ENCODE data around the gene CCNI.
A peak's percentile ranks its signal among the peaks of the same experiment; 100 is the strongest.
"Not testable (repeated sequence)": the region's sequence is repeated elsewhere in the genome, so short reads cannot be mapped to it uniquely, and the experiment has no call there.

The CCNI gene

DNA sequence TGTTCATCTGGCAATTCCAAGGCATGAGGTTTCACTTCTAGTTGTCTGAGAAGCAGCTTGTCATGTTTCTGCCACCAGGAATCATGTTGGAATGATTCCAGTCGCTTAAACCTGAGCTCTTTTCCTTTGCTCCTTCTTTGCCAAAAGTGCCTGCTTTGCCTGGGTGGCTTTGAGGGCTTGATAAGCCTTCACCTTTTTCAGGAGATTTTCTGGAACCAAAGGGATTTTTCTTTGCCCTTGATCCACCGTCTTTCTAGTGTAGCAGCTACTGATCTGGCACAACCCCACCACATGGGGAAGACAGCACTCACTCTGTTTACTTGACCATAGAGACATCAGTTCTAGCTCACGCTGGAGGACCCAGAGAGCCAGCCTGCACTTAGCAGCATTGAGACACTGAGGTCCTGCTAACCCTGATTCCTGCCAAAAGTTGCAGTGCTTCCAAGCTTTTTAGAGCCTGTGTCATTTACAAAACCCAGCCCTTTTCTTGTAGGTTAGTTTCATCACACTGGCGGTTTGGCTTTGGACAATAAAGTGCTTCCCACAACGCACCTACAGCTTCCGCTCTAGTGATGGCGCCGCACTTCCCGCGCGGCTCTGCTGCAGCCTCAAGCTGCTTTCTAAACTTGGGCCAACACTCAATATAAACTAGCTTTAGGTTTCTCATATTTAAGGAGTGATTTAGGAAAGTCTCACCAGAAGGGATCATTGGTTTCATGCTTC lies 7.3 kb upstream of the CCNI start:
- TF ChIP-seq, protein P1, sequence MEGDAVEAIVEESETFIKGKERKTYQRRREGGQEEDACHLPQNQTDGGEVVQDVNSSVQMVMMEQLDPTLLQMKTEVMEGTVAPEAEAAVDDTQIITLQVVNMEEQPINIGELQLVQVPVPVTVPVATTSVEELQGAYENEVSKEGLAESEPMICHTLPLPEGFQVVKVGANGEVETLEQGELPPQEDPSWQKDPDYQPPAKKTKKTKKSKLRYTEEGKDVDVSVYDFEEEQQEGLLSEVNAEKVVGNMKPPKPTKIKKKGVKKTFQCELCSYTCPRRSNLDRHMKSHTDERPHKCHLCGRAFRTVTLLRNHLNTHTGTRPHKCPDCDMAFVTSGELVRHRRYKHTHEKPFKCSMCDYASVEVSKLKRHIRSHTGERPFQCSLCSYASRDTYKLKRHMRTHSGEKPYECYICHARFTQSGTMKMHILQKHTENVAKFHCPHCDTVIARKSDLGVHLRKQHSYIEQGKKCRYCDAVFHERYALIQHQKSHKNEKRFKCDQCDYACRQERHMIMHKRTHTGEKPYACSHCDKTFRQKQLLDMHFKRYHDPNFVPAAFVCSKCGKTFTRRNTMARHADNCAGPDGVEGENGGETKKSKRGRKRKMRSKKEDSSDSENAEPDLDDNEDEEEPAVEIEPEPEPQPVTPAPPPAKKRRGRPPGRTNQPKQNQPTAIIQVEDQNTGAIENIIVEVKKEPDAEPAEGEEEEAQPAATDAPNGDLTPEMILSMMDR (IDR thresholded peaks at IDR 0.05; ENCODE audit: insufficient read depth, low read depth, low read length, missing control alignments), result no peak
- H3K4me3 ChIP-seq (ENCODE audit: low read depth, low read length), result no peak overlapping the region
- DNase-seq (ENCODE audit: low read depth), result no peak

DNA sequence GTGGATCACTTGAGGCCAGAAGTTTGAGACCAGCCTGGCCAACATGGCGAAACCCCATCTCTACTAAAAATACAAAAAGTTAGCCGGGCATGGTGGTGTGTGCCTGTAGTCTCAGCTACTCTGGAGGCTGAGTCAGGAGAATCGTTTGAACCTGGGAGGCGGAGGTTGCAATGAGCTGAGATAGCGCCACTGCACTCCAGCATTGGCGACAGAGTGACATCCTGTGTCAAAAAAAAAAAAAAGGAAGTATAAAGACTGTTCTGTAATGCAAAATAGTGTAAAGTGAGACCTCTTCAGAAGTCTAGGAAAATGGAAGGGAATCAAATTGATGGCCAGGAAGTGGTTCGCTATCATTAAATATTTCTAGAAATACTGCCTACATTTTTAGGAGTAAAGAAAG lies 5.0 kb upstream of the CCNI start:
- H3K4me3 ChIP-seq (ENCODE audit: low read depth, low read length); DNase-seq (ENCODE audit: low read depth): not testable (repeated sequence)

DNA sequence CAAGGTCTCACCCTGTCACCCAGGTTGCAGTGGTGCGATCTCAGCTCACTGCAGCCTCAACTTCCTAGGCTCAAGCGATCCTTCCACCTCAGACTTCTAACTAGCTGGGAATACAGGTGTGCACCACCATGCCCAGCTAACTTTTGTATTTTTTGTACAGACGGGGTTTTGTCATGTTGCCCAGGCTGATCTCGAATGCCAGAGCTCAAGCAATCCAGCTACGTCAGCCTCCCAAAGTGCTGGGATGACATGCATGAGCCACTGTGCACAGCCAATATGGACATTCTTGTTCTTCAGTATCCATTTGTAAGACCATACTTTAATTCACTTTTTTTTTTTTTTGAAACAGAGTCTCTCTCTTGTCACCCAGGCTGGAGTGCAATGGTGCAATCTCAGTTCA lies 3.5 kb upstream of the CCNI start:
- no peak overlapping the region for H3K4me3 ChIP-seq (ENCODE audit: low read depth, low read length)
- TF ChIP-seq, protein P1 (IDR thresholded peaks at IDR 0.05; ENCODE audit: insufficient read depth, low read depth, low read length, missing control alignments), result no peak
- DNase-seq (ENCODE audit: low read depth), result no peak

DNA sequence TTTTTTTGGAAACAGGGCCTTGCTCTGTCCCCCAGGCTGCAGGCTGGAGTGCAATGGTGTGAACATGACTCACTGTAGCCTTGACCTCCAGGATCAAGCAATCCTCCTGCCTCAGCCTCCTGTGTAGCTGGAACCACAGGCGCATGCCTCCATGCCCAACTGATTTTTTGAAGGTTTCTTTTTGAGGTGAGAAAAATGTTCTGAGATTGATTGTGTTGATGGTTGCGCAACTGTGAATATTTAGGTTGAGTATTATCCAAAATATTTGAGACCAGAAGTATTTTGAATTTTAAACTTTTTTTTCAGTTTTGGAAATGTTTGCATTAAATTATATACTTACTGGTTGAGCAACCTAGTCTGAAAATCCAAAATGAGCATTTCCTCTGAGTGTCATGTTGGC lies 2.6 kb upstream of the CCNI start:
- TF ChIP-seq, protein P1 (IDR thresholded peaks at IDR 0.05; ENCODE audit: insufficient read depth, low read depth, low read length, missing control alignments), result no peak
- no peak for DNase-seq (ENCODE audit: low read depth)
- H3K4me3 ChIP-seq (ENCODE audit: low read depth, low read length), result no peak overlapping the region

DNA sequence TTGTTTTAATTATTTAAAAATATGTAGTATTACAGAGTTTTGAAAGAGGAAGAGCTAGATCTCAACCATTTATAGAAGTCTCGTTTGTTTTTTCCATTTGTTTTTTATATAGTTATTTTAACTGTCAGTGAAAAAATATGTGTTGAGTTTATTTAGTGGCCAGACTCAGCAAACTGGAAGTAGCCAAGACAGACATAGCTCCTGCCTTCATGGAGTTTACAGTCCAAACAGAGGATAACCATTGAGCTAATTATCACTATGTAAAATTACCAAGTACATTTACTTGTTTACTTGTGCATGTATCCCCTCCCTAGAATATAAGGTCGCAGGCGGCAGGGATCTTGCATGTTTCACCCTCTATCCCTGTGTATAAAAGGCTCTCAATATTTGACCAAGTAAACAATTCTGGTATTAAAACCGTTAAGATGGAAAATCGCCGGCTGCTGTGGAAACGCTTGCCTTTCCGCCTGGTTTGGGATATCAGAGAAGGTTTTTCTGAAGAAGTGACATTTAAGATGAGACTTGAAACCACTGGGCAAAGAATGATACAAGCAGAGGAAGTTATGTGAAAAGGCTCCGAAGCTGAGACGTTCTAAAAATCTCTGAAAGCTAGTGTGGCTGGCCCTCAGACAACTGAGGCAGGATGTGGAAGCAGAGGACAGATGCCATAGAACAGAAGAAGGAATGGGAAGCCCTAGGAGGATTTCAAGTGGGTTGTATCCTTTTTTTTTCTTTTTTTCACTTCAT lies 1.3 kb upstream of the CCNI start:
- DNase-seq (ENCODE audit: low read depth), result no peak
- H3K4me3 ChIP-seq (ENCODE audit: low read depth, low read length), result peak overlapping the region; percentile 87
- TF ChIP-seq, protein P1 (IDR thresholded peaks at IDR 0.05; ENCODE audit: insufficient read depth, low read depth, low read length, missing control alignments), result no peak

DNA sequence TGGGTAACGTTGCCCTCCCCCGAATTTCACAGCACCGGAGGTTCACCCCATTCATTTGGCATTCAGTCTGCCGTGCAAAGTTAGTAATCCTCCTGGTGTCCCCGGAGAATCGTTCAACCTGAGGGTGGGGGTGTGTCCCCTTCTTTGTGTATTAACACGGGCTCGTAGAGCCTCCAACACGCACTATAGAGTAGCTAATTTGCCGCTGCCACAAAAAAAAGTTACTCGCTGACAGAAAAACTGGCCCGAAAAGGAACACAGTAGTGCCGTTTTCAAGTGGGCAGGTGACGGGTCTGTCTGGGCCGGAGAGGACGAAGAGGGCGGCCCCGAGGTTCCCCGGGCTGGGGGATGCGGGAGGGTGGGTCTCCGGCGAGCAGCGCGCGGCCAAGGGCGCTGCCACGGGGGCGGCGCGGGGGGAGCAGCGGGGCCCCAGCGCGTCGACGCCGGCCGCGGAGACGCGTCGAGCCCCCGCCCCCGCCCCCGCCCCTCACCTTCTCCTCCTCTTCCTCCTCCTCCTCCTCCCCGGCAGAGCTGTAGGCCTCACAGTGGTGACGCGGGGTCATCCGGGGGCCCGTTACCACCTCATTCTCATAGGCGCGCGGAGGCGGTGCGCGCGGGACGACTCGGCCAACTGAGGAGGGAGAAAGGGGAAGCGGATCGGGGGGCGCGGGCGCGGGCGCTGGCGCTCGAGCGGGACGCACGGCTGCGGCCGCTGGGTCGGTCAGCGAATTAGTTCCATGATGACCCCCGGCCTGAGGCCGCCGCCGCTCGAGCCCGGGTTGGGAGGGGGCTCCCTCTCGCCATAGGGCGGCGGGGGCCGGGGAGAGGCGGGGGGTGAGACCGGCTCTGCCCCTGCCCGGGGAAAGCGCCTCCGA lies 571 bp downstream of the CCNI start:
- H3K4me3 ChIP-seq (ENCODE audit: low read depth, low read length), result peak overlapping the region; percentile 91
- DNase-seq (ENCODE audit: low read depth), result peak; percentile 88
- TF ChIP-seq, protein P1 (IDR thresholded peaks at IDR 0.05; ENCODE audit: insufficient read depth, low read depth, low read length, missing control alignments), result no peak

DNA sequence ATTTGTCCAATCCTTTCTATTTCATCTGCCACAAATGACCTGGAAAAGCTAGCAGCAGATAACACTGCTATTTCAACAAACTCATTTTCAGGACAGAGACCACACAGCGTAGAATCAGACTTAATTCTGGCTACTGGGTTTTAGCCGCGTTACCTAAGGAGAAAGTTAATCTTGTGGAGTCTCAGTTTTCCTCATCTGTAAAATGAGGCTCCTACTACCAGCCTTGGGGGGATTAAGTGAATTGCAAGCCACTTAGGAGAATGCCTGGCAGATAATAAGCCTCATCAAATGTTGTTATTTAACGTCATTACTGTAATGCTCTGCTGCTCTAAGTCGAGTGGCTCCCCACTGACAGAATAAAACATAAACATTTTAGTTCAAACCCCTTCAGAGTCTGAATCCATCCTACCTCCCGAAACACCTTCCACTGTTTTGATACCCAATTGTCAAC lies 1.4 kb downstream of the CCNI start:
- peak overlapping the region; percentile 91 for H3K4me3 ChIP-seq (ENCODE audit: low read depth, low read length)
- TF ChIP-seq, protein P1 (IDR thresholded peaks at IDR 0.05; ENCODE audit: insufficient read depth, low read depth, low read length, missing control alignments), result no peak
- no peak for DNase-seq (ENCODE audit: low read depth)
